Transverse colon (tissue), 4 donors: Measurements from ENCODE around the gene RIMBP2.

Experiments
- CTCF ChIP-seq, 5 experiments: fragments of 200-600 bp in 3 of 5; fragments of 450-650 bp in 2 of 5; sonication (generic) in 3 of 5; IDR thresholded peaks; 1 replicate in 2 of 5; 2 replicates in 3 of 5; pipeline ENCODE4 v1.5.1; 2016 to 2017; ENCODE audit warnings: antibody characterized with exemption in 5 of 5, inconsistent platforms in 3 of 5, mild to moderate bottlenecking in 2 of 5, moderate library complexity in 1 of 5
- EP300 ChIP-seq: sonication (generic); formaldehyde crosslinking; IDR thresholded peaks from one replicate; pipeline ENCODE4 v1.6.1; 2017; ENCODE audit warnings: antibody characterized with exemption, low read depth
- POLR2A ChIP-seq: fragments of 450-650 bp; IDR thresholded peaks from one replicate; pipeline ENCODE4 v1.6.1; 2016; ENCODE audit warnings: antibody characterized with exemption, mild to moderate bottlenecking, moderate library complexity
- POLR2AphosphoS5 ChIP-seq, 3 donors: sonication (generic); formaldehyde crosslinking; IDR thresholded peaks; one replicate each; pipeline ENCODE4 v1.6.1; 2016; ENCODE audit warnings: antibody characterized with exemption in 3 of 3

GRCh38 chr12:130435331-130435730 lies 280.8 kb downstream of the RIMBP2 start:
- TF ChIP-seq POLR2A, result no peak
- TF ChIP-seq CTCF (IDR thresholded peaks at IDR 0.05), result no peak
- TF ChIP-seq POLR2AphosphoS5 (IDR thresholded peaks at IDR 0.05), result no peak
- TF ChIP-seq EP300, result no peak
